Activated CD4-positive, alpha-beta T cell treated with anti-CD3 and anti-CD28 coated beads, Interleukin-2, amount 50 U/mL, for 1 hour (primary cell): Measurements from ENCODE around the gene HSPA12A.
A peak's percentile ranks its signal among the peaks of the same experiment; 100 is the strongest.

ENCODE experiments used
- DNase-seq: peaks from one replicate; pipeline ENCODE4 v3.0.0-alpha.2; 2020

Gene HSPA12A

GRCh38 chr10:116742367-116743265, at the start of gene HSPA12A:
Gene HSPA12A (minus strand): TSS chr10:116742566. CDS start chr10:116742469, 97 bp downstream.
- DNase-seq = peak; percentile 24

- no peak for DNase-seq
These were observed 48.9 kb upstream of the HSPA12A start for GRCh38 chr10:116791241-116791640.

GRCh38 chr10:116787893-116788665, 45.7 kb upstream of the HSPA12A start:
- DNase-seq = peak; percentile 67

- no peak for DNase-seq
These were observed 44.8 kb upstream of the HSPA12A start for GRCh38 chr10:116787053-116787659.

GRCh38 chr10:116785867-116786266, 43.5 kb upstream of the HSPA12A start:
- DNase-seq = no peak

GRCh38 chr10:116785282-116785681, 42.9 kb upstream of the HSPA12A start:
- DNase-seq = no peak

GRCh38 chr10:116784651-116785050, 42.3 kb upstream of the HSPA12A start:
- DNase-seq = no peak

- no peak for DNase-seq
These were observed 41.7 kb upstream of the HSPA12A start for GRCh38 chr10:116784035-116784434.

- no peak for DNase-seq
These were observed 40.8 kb upstream of the HSPA12A start for GRCh38 chr10:116783011-116783655.

- no peak for DNase-seq
These were observed 39.1 kb upstream of the HSPA12A start for GRCh38 chr10:116781370-116781884.

- DNase-seq = no peak
These were observed 38.4 kb upstream of the HSPA12A start for GRCh38 chr10:116780691-116781205.

- no peak for DNase-seq
These were observed 36.8 kb upstream of the HSPA12A start for GRCh38 chr10:116779076-116779687.

GRCh38 chr10:116777006-116777405, 34.6 kb upstream of the HSPA12A start:
- DNase-seq = no peak

- DNase-seq = no peak
These were observed 33.4 kb upstream of the HSPA12A start for GRCh38 chr10:116775488-116776400.

- no peak for DNase-seq
These were observed 32.4 kb upstream of the HSPA12A start for GRCh38 chr10:116774728-116775151.

- no peak for DNase-seq
These were observed 30.7 kb upstream of the HSPA12A start for GRCh38 chr10:116772909-116773705.

- DNase-seq = no peak
These were observed 29.7 kb upstream of the HSPA12A start for GRCh38 chr10:116771959-116772585.

GRCh38 chr10:116771101-116771958, 29.0 kb upstream of the HSPA12A start:
- no peak for DNase-seq
